Stimulated activated CD8-positive, alpha-beta memory T cell treated with anti-CD3 and anti-CD28 coated beads, Interleukin-12 subunit alpha, Interleukin-12 subunit beta, amount 100 ng/mL, for 4 hours (primary cell): ENCODE results near the gene RAD51D.
"Not testable (repeated sequence)": the region's sequence is repeated elsewhere in the genome, so short reads cannot be mapped to it uniquely, and the experiment has no call there.

Source experiments
- DNase-seq: peaks from one replicate; pipeline ENCODE4 v3.0.0-alpha.2; 2020; ENCODE audit warnings: low read depth

The RAD51D gene

DNA sequence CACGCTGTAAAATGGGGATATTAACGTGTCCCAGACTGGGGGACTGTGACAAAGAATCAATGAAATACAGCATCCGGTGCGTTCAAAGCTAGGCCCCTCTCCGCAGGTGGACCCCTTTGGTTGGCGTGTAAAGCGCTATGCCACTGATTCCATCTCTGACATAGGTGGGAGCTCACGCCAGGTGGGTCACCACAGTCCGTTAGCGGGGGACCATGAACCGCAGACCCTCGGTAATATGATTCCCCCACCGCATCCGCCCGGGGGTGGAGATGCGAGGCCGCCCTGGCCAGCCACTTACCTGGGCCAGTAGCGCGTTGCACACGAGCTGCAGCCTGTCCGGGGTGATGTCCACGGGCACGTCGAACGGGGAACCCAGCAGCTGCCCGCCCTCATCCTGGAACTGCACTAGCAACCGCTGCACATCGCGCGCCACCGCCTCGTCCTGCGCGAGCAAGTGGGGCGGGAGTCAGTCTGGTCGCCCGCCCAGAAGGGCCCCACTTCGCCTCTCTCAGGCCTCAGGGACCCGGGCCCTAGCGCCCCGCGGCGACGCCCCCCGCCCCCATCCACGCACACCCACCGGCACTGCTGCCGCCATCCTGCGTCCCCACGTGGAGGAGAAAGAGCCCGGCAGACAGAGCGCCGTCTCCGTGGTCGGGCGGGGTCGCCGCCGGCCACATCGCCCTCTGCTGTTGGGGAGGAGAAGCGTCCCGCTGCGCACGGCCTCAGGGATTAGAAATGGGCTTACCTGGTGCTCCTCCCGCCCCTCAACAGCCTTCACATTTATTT lies 22.2 kb upstream of the RAD51D start, which contains the start of gene NLE1:
TSS of gene NLE1 (minus strand) at position 623 of the 786 bp plus-strand sequence. CDS start at position 595, 28 bp downstream.
- DNase-seq = peak; percentile 81

- no peak for DNase-seq
Measured at GRCh38 chr17:35138218-35138617, 18.6 kb upstream of the RAD51D start.

GRCh38 chr17:35135322-35135721 lies 15.7 kb upstream of the RAD51D start:
- DNase-seq = no peak

DNA sequence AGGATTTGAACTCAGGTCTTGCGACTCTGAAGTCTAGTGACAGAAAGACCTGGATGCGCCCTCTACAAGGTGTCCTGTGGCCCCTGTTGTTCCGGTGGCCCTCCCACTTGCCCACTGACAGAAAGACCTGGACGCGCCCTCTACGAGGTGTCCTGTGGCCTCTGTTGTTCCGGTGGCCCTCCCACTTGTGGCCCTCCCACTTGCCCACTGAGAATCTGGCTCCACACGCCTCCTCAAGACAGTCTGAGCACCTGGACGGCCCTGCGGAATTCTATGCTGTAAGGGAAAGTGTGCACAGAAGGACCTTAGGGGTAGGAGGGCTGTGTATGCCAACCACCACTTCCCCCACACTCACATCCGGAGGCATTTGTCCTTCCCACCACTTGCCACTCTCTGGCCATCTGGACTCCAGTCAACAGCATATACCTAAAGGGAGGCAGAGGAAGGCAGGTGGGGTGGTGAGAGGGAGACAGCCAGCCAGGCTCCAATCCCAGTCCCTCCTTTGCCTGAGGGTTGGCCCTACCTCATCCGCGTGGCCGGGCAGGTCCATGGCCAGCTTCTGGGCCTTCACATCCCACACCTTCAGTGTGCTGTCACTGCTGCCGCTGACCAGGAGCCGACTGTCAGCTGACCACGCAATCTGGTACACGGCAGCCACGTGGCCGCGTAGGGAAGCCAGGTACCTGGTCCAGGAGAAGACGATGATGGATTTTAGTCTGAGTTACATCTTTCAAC lies 13.3 kb upstream of the RAD51D start:
- DNase-seq = no peak

GRCh38 chr17:35132099-35132498 lies 12.4 kb upstream of the RAD51D start:
- DNase-seq = no peak

GRCh38 chr17:35130392-35130791 lies 10.7 kb upstream of the RAD51D start:
- no peak for DNase-seq

- DNase-seq = no peak
Measured at GRCh38 chr17:35129973-35130351, 10.3 kb upstream of the RAD51D start.

- DNase-seq = no peak
Measured at GRCh38 chr17:35129154-35129972, 9.7 kb upstream of the RAD51D start.

GRCh38 chr17:35127751-35128514 lies 8.3 kb upstream of the RAD51D start:
- DNase-seq = no peak

DNA sequence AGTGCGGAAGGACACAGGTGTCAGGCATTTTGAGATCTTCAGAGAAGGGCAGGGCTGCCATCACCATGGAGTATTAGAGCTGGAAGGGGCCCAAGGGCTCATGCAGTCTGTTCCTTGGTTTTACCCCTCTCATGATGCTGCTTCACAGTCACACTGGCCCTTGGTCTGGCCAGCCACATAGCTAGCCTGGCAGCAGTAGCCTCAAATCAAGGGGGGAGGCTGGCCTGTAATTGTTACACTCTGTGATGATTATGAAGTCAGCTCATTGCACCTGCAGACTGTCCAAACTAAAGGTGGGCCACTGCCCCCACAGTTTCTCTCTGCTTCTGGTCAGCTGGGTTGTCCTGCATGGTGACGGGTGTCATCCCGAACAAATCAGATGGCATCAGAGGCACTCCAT lies 1.7 kb upstream of the RAD51D start, which contains the start of gene FNDC8:
TSS of gene FNDC8 (plus strand) at position 301 of the 400 bp plus-strand sequence. CDS start at position 380, 79 bp downstream.
- no peak for DNase-seq

DNA sequence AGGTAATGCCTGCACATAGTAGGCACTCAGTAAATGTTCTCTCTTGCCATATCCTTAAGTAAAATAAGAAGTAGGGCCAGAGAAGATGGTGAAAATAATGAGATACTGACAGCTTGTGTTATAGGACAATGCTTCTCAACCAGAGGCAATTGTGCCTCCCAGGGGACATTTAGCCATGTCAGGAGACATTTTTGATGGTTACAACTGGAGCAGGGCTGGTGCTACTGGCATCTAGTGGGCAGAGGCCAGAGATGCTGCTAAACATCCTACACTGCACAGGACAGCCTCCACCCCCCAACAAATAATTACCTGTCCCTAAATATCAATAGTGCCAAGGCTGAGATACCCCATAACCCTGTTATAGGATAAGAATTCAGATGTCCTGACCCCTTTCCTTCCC lies 1.7 kb downstream of the RAD51D start:
- DNase-seq = no peak

- no peak for DNase-seq
Measured at GRCh38 chr17:35116845-35117244, 2.8 kb downstream of the RAD51D start.

- DNase-seq = not testable (repeated sequence)
Measured at GRCh38 chr17:35110791-35111190, 8.9 kb downstream of the RAD51D start.

DNA sequence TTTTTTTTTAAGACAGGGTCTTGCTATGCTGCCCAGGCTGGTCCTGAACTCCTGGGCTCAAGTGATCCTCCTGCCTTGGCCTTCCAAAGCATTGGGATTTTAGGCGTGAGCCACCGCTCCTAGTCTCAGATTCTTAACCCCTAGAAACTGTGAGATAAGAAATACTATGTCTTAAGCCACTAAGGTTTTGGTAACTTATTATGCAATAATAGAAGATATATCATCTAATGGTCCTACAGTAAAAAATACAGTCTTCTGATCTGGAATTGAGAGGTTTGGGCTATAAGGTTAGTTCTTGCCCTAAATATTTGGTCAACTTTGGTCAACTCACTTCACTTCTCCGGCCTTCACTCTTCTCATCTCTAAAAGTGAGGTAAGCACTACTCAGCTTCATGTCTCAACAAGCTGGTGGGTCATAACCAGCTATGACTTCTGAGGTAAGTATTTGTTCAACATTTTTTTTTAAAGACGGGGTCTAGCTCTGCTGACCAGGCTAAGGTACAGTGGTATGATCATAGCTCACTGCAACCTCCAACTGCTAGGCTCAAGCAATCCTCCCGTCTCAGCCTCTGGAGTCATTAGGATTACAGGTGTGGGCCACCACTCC lies 14.7 kb downstream of the RAD51D start:
- DNase-seq = no peak

DNA sequence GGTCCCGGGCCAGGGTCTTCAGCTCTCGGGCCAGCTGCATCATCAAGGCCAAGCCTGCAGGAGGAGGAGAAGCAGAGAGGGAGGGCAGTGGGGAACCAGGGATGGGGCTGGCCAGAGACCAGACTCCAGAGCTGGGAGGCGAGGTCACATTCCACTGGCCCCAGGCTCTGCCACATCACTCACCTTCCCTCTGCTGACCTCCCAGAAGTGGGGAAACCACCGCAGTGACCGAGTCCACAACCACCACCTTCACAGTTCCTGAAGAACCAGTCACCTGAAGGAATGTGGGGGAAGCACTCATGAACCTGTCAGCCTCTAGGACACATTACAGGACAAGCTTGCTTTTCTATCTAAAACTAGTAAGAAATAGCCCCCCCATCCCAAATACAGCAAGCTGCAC lies 16.4 kb downstream of the RAD51D start:
- no peak for DNase-seq

GRCh38 chr17:35101725-35102124 lies 17.9 kb downstream of the RAD51D start:
- no peak for DNase-seq

- DNase-seq = no peak
Measured at GRCh38 chr17:35101036-35101435, 18.6 kb downstream of the RAD51D start.

DNA sequence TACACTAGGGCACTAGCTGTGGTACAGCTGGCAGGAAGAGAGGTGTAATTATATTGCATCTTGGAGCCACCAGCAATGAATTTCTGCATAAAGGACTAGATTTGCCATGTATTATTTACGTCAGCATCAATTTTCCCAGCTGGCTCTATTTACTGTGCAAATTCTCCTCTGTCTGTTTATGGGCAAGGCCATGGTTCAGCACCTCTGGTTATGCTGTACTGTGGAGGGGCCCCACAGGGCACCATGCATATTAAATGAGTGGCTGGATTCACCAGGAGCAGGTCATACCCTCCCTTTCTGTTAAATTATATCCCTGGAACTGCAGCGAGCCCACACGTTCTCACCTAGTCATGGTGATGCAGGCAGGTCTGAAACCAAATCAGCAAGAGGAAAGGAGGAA lies 19.8 kb downstream of the RAD51D start:
- DNase-seq = no peak

DNA sequence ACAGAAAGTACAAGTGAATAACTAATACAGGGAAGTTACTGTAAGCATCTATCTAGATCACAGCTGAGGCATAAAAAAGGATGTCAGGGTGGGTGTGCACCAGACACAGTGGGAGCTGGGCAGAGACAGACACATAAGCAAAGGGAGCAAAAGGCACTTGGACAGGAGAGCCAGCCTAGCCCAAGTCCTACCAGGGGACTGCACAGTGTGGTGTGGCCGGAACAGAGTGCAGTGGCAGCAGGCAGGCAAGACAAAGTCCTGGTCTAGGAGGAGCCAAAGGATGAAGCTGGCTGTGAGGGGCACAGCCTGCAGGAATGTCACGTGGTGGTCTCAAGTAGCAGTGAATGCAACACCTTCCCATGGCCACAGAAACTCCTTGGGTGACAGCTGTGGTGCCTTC lies 21.9 kb downstream of the RAD51D start:
- DNase-seq = no peak

DNA sequence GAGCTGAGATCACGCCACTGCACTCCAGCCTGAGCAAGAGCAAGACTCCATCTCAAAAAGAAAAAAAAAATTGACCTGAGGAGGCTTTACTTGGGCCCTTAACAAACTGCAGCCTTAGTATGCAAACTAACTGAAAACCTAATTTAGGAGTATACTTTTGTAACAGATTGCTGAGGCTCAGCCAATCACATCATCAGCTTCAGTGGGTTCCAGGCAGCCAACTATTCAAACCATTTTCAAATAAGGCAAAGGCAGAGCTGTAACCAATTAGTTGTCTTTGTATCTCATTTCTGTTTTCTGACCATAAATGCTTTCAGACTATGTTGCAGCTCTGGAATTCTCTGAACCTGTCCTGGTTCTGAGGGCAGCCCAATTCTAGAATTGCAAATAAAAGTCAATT lies 23.9 kb downstream of the RAD51D start:
- no peak for DNase-seq

DNA sequence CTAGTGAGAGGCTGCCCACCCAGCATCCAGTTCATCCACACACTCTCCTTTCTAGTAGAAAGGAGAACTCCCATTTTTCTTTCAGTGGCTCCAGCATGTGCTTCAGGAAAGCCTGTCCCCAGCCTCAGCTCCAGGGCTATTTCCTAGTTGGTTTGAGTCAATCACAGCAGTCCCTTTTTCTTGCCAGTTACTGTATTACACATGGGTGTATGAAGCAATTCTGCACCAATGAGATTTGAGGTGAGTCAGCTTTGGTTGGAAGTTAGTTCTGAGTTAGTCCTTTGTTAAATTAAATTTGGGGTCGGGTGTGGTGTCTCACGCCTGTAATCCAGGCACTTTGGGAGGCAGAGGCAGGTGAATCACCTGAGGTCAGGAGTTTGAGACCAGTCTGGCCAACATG lies 24.8 kb downstream of the RAD51D start:
- DNase-seq = no peak
